ENCODE results near the gene LIPH. TPM values are rescaled to one million over a fixed set of nuclear protein-coding genes. Genes with fewer than 3 reads are reported as not detected.

Gene LIPH
- total RNA-seq, 2 experiments from 2014 or later, result not detected

DNA sequence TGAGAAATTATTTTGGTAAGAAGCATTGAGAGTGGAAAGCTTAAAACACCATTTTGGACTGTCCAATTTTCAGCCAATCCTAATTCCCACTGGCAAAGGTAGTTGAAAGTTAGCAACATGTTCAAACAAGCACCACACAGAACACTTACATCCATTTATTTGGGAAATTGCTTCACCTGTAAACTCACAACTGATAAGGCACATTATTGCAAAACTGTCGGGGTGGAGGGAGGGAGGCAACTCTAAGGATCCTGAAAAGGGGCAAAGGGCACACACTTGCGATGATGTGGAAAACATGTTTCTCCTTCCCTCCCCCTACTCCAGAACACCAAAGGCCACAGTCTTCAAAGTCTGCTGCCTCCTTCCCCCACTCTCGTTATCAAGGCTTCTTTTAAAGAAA, 62.9 kb downstream of the LIPH start:
- POLR2A ChIA-PET, result no interaction called here

DNA sequence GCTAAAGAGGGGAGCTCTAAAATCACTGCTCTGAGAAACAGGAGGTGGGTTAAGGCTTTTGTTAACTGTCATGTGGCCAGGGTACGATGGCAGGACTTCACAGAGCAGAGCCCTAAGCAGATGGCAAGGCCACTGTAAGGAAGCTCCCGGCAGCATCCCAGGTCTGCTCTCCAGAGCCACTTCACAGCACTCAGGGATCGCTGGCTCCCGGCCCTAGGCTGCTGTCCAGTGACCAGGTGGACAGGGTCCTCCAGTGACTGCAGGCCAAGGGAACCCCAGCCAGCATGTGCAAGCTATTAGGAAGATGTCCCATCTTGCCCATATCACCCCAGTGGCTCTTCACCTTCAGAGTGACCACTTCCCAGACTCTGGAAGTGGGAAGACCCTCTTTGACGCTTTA, 63.9 kb downstream of the LIPH start:
- Mint-ChIP-seq H3K9me3 (no peaks in the 10 kb centered on the region), H3K4me1 (ENCODE audit: low read depth) (peaks cover 4% of the 10 kb centered on the region), H3K27me3 (no peaks in the 10 kb centered on the region), H3K4me3 (no peak overlapping the region), H3K27ac (no peak overlapping the region), H3K36me3 (ENCODE audit: low read depth) (peaks cover 75% of the 10 kb centered on the region)
- ChIA-PET CTCF (no interaction called here), POLR2A (no interaction called here)
- TF ChIP-seq, protein P1, sequence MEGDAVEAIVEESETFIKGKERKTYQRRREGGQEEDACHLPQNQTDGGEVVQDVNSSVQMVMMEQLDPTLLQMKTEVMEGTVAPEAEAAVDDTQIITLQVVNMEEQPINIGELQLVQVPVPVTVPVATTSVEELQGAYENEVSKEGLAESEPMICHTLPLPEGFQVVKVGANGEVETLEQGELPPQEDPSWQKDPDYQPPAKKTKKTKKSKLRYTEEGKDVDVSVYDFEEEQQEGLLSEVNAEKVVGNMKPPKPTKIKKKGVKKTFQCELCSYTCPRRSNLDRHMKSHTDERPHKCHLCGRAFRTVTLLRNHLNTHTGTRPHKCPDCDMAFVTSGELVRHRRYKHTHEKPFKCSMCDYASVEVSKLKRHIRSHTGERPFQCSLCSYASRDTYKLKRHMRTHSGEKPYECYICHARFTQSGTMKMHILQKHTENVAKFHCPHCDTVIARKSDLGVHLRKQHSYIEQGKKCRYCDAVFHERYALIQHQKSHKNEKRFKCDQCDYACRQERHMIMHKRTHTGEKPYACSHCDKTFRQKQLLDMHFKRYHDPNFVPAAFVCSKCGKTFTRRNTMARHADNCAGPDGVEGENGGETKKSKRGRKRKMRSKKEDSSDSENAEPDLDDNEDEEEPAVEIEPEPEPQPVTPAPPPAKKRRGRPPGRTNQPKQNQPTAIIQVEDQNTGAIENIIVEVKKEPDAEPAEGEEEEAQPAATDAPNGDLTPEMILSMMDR (IDR thresholded peaks at IDR 0.05), result no peak
- peaks cover 58% of the 10 kb centered on the region for H3K36me3 ChIP-seq (ENCODE audit: insufficient read depth, low read length)
- H3K4me3 ChIP-seq (ENCODE audit: low read length), result no peak overlapping the region
- intact Hi-C loops (cut with DNase I, micrococcal nuclease), result no loop called here
- H3K27ac ChIP-seq (ENCODE audit: low read depth in 1 of 2, low read length in 2 of 2), result no peak overlapping the region
- ATAC-seq (ENCODE audit: poor library complexity), result no peak
- no peaks in the 10 kb centered on the region for H3K9me3 ChIP-seq (ENCODE audit: control insufficient read depth in 1 of 2, insufficient read depth in 1 of 2, low read length in 2 of 2)
- DNase-seq, result no peak
- no peaks in the 10 kb centered on the region for H3K27me3 ChIP-seq (ENCODE audit: control insufficient read depth in 1 of 2, insufficient read depth in 2 of 2, low read length in 2 of 2)
- peaks cover 5% of the 10 kb centered on the region for H3K4me1 ChIP-seq (ENCODE audit: insufficient read depth, low read length)

More for the DNA sequence above, 62.9 kb downstream of the LIPH start:
- no peak overlapping the region for H3K4me3 ChIP-seq (ENCODE audit: low read length)
- H3K9me3 Mint-ChIP-seq, result no peaks in the 10 kb centered on the region
- peaks cover 85% of the 10 kb centered on the region for H3K36me3 Mint-ChIP-seq (ENCODE audit: low read depth)
- no peak overlapping the region for H3K27ac Mint-ChIP-seq
- TF ChIP-seq, protein P1 (IDR thresholded peaks at IDR 0.05), result no peak
- no peak overlapping the region for H3K27ac ChIP-seq (ENCODE audit: low read depth in 1 of 2, low read length in 2 of 2)
- ATAC-seq (ENCODE audit: poor library complexity) (no peak), DNase-seq (no peak)
- H3K9me3 ChIP-seq (ENCODE audit: control insufficient read depth in 1 of 2, insufficient read depth in 1 of 2, low read length in 2 of 2), result no peaks in the 10 kb centered on the region
- no peak overlapping the region for H3K4me3 Mint-ChIP-seq
- H3K4me1 Mint-ChIP-seq (ENCODE audit: low read depth), result peaks cover 4% of the 10 kb centered on the region
- H3K27me3 ChIP-seq (ENCODE audit: control insufficient read depth in 1 of 2, insufficient read depth in 2 of 2, low read length in 2 of 2), result no peaks in the 10 kb centered on the region
- H3K36me3 ChIP-seq (ENCODE audit: insufficient read depth, low read length), result peaks cover 67% of the 10 kb centered on the region
- H3K4me1 ChIP-seq (ENCODE audit: insufficient read depth, low read length), result peaks cover 5% of the 10 kb centered on the region
- CTCF ChIA-PET, result no interaction called here
- intact Hi-C loops (cut with DNase I, micrococcal nuclease), result no loop called here
- H3K27me3 Mint-ChIP-seq, result no peaks in the 10 kb centered on the region

DNA sequence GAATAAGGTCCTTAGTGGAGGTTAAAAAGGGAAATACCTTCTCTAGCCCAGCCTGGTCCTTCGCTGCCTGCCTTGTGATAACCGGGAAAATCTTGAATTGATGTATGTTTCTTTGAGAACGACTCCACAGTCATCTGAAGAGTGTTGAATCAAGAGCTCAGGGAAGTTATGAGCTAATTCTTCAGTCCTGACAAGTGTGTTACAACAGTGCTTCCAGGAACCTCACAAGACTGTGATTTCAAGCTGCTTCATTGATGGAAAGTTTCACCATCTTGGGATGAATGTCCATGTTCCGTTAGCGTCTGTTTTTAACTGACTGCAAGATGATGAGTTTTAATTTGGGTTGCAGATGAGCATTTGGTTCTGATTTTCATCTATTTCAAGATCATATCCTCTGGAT, 66.0 kb downstream of the LIPH start:
- TF ChIP-seq, protein P1 (IDR thresholded peaks at IDR 0.05), result no peak
- Histone ChIP-seq H3K27ac (ENCODE audit: low read depth in 1 of 2, low read length in 2 of 2) (no peak overlapping the region), H3K27me3 (ENCODE audit: control insufficient read depth in 1 of 2, insufficient read depth in 2 of 2, low read length in 2 of 2) (no peaks in the 10 kb centered on the region), H3K9me3 (ENCODE audit: control insufficient read depth in 1 of 2, insufficient read depth in 1 of 2, low read length in 2 of 2) (no peaks in the 10 kb centered on the region), H3K36me3 (ENCODE audit: insufficient read depth, low read length) (peaks cover 43% of the 10 kb centered on the region), H3K4me3 (ENCODE audit: low read length) (no peak overlapping the region), H3K4me1 (ENCODE audit: insufficient read depth, low read length) (peaks cover 4% of the 10 kb centered on the region)
- POLR2A ChIA-PET, result no interaction called here
- H3K27ac Mint-ChIP-seq, result no peak overlapping the region
- H3K9me3 Mint-ChIP-seq, result no peaks in the 10 kb centered on the region
- intact Hi-C loops (cut with DNase I, micrococcal nuclease), result no loop called here
- H3K4me1 Mint-ChIP-seq (ENCODE audit: low read depth), result peaks cover 16% of the 10 kb centered on the region
- CTCF ChIA-PET, result no interaction called here
- no peak overlapping the region for H3K4me3 Mint-ChIP-seq
- H3K36me3 Mint-ChIP-seq (ENCODE audit: low read depth), result peaks cover 75% of the 10 kb centered on the region
- DNase-seq (no peak), ATAC-seq (ENCODE audit: poor library complexity) (no peak)
- H3K27me3 Mint-ChIP-seq, result no peaks in the 10 kb centered on the region
